Fibroblast of the aortic adventitia (primary cell): Measurements from ENCODE around the gene ZMYND10. TPM values are rescaled to one million over a fixed set of nuclear protein-coding genes. Genes with fewer than 3 reads are reported as not detected.

Source experiments
- DNase-seq: peaks from one replicate; pipeline ENCODE4 v3.0.0-alpha.2; 2010; ENCODE audit warnings: low read depth
- H3K4me3 ChIP-seq: 2 replicates; pipeline ENCODE4 v1.5.1; 2011; ENCODE audit warnings: low read depth, mild to moderate bottlenecking, control low read depth, low read length, moderate library complexity
- CTCF ChIP-seq: IDR thresholded peaks from 2 replicates; pipeline ENCODE4 v1.5.1; 2011; ENCODE audit warnings: mild to moderate bottlenecking, low read length, control low read depth, inconsistent platforms; ENCODE audit not compliant: insufficient read depth
- total RNA-seq: library from RNA; depleted of rRNA; stranded (reverse); fragments of >200 nt; gene quantifications from 2 replicates; pipeline ENCODE4 v1.2.3, GENCODE V29; 2012; ENCODE audit warnings: low replicate concordance

ZMYND10 gene
- total RNA-seq, 1 donor: 0.81 TPM

GRCh38 chr3:50371133-50371685 is 25.7 kb upstream of the ZMYND10 start:
- no peak overlapping the region for H3K4me3 ChIP-seq
- no peak for TF ChIP-seq CTCF
- peak; percentile 28 for DNase-seq

- no peak overlapping the region for H3K4me3 ChIP-seq
- TF ChIP-seq CTCF: no peak
- DNase-seq: no peak
These were observed 25.1 kb upstream of the ZMYND10 start for GRCh38 chr3:50370594-50370993.

GRCh38 chr3:50369012-50369670 is 23.6 kb upstream of the ZMYND10 start:
- DNase-seq: no peak
- H3K4me3 ChIP-seq: no peak overlapping the region
- TF ChIP-seq CTCF: no peak

- no peak for DNase-seq
- no peak for TF ChIP-seq CTCF
- H3K4me3 ChIP-seq: no peak overlapping the region
These were observed 20.3 kb upstream of the ZMYND10 start for GRCh38 chr3:50365842-50366220.

GRCh38 chr3:50365080-50365841 is 19.7 kb upstream of the ZMYND10 start:
- DNase-seq: peak; percentile 46
- TF ChIP-seq CTCF: no peak
- peak overlapping the region; percentile 63 for H3K4me3 ChIP-seq

GRCh38 chr3:50364573-50365079 is 19.1 kb upstream of the ZMYND10 start:
- no peak for DNase-seq
- TF ChIP-seq CTCF: no peak
- H3K4me3 ChIP-seq: peak overlapping the region; percentile 63
